Endodermal cell (in vitro differentiated cells): ENCODE results near the gene HOXC11. TPM values are rescaled to one million over a fixed set of nuclear protein-coding genes. Genes with fewer than 3 reads are reported as not detected.

Experiments
- DNase-seq: peaks from one replicate; pipeline ENCODE4 v3.0.0-alpha.2; 2017
- H3K27ac ChIP-seq: 2 replicates; pipeline ENCODE4 v1.5.1; 2013; ENCODE audit warnings: mild to moderate bottlenecking, low read depth, low read length, moderate library complexity
- H3K27me3 ChIP-seq: 2 replicates; pipeline ENCODE4 v1.6.1; 2013; ENCODE audit warnings: mild to moderate bottlenecking, low read length, moderate library complexity; ENCODE audit not compliant: insufficient read depth, control insufficient read depth, poor library complexity, severe bottlenecking
- H3K36me3 ChIP-seq: 2 replicates; pipeline ENCODE4 v1.7.0; 2013; ENCODE audit warnings: mild to moderate bottlenecking, low read length, moderate library complexity; ENCODE audit not compliant: control insufficient read depth, insufficient read depth
- H3K4me1 ChIP-seq: one replicate; pipeline ENCODE4 v1.7.0; 2013; ENCODE audit warnings: low read length; ENCODE audit not compliant: control insufficient read depth, insufficient read depth
- H3K4me3 ChIP-seq: 2 replicates; pipeline ENCODE4 v1.5.1; 2013; ENCODE audit warnings: mild to moderate bottlenecking, low read length, moderate library complexity
- H3K9ac ChIP-seq: 2 replicates; pipeline ENCODE4 v1.6.1; 2013; ENCODE audit warnings: mild to moderate bottlenecking, low read length, moderate library complexity; ENCODE audit not compliant: poor library complexity, severe bottlenecking; ENCODE audit errors: extremely low read depth
- H3K9me3 ChIP-seq: 2 replicates; pipeline ENCODE4 v1.6.1; 2013; ENCODE audit warnings: mild to moderate bottlenecking, low read length, moderate library complexity; ENCODE audit not compliant: control insufficient read depth
- H3K27ac Mint-ChIP-seq: 2 replicates; pipeline ENCODE4 v1.8.0; 2020; ENCODE audit warnings: mixed read lengths
- H3K27me3 Mint-ChIP-seq: 2 replicates; pipeline ENCODE4 v1.8.0; 2021; ENCODE audit warnings: mild to moderate bottlenecking, mixed read lengths; ENCODE audit not compliant: insufficient read depth
- H3K36me3 Mint-ChIP-seq: 2 replicates; pipeline ENCODE4 v1.8.0; 2020; ENCODE audit warnings: low read depth, mixed read lengths
- H3K4me1 Mint-ChIP-seq: 2 replicates; pipeline ENCODE4 v1.8.0; 2020; ENCODE audit warnings: mixed read lengths
- H3K4me3 Mint-ChIP-seq: 2 replicates; pipeline ENCODE4 v1.8.0; 2020; ENCODE audit warnings: mild to moderate bottlenecking, moderate library complexity, mixed read lengths
- H3K9me3 Mint-ChIP-seq: 2 replicates; pipeline ENCODE4 v1.8.0; 2020; ENCODE audit warnings: mild to moderate bottlenecking, mixed read lengths
- WGBS, 2 experiments: methylation state at CpG; one replicate each; pipeline versions ENCODE4 v1.1.5 to v1.1.7; 2013; ENCODE audit warnings: missing lambda C conversion rate in 2 of 2, mixed read lengths in 1 of 2; ENCODE audit not compliant: insufficient coverage in 1 of 2, insufficient read length in 1 of 2; 5-methylcytosine and 5-hydroxymethylcytosine counted together
- total RNA-seq, 2 donors: library from RNA; stranded (reverse); fragmentation: NEBNext Ultra II Directional in 1 of 2; extraction: Animal tissue kit (Norgen Biotek cat#: 25700) in 1 of 2; gene quantifications; 2 replicates in 1 of 2; 3 replicates in 1 of 2; pipeline ENCODE4 v1.2.1, GENCODE V29; 2021
- TF ChIP-seq, protein P1 (sequence below): fragments of 200-600 bp; sonication (generic); conservative IDR thresholded peaks from 2 replicates; pipeline ENCODE4 v1.5.0; 2021; ENCODE audit warnings: antibody characterized with exemption, mild to moderate bottlenecking

Gene HOXC11
- total RNA-seq, 2 donors from 2014 or later: not detected

GRCh38 chr12:54016478-54016964 is 43.6 kb downstream of the HOXC11 start:
- Mint-ChIP-seq H3K4me1 (peaks cover 10% of the 10 kb centered on the region), H3K27me3 (peaks cover 99% of the 10 kb centered on the region), H3K4me3 (no peak overlapping the region), H3K9me3 (peaks cover 3% of the 10 kb centered on the region), H3K27ac (no peak overlapping the region), H3K36me3 (no peaks in the 10 kb centered on the region)
- TF ChIP-seq, protein P1, sequence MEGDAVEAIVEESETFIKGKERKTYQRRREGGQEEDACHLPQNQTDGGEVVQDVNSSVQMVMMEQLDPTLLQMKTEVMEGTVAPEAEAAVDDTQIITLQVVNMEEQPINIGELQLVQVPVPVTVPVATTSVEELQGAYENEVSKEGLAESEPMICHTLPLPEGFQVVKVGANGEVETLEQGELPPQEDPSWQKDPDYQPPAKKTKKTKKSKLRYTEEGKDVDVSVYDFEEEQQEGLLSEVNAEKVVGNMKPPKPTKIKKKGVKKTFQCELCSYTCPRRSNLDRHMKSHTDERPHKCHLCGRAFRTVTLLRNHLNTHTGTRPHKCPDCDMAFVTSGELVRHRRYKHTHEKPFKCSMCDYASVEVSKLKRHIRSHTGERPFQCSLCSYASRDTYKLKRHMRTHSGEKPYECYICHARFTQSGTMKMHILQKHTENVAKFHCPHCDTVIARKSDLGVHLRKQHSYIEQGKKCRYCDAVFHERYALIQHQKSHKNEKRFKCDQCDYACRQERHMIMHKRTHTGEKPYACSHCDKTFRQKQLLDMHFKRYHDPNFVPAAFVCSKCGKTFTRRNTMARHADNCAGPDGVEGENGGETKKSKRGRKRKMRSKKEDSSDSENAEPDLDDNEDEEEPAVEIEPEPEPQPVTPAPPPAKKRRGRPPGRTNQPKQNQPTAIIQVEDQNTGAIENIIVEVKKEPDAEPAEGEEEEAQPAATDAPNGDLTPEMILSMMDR: no peak
- Histone ChIP-seq H3K9me3 (no peaks in the 10 kb centered on the region), H3K4me3 (no peak overlapping the region), H3K4me1 (no peaks in the 10 kb centered on the region), H3K9ac (no peak overlapping the region), H3K27ac (no peak overlapping the region), H3K27me3 (peaks cover 100% of the 10 kb centered on the region), H3K36me3 (no peaks in the 10 kb centered on the region)
- 7 to 8% methylated on average over 15 to 21 of the region's 25 CpGs for WGBS, 2 experiments
- peak; percentile 68 for DNase-seq

- no peaks in the 10 kb centered on the region for H3K36me3 Mint-ChIP-seq
- TF ChIP-seq, protein P1: peak; percentile 16
- DNase-seq: peak; percentile 76
- Histone ChIP-seq H3K9ac (no peak overlapping the region), H3K27me3 (peaks cover 100% of the 10 kb centered on the region), H3K4me3 (peak overlapping the region; percentile 56), H3K9me3 (no peaks in the 10 kb centered on the region), H3K27ac (no peak overlapping the region), H3K36me3 (no peaks in the 10 kb centered on the region), H3K4me1 (no peaks in the 10 kb centered on the region)
- H3K27ac Mint-ChIP-seq: no peak overlapping the region
- H3K4me1 Mint-ChIP-seq: peaks cover 13% of the 10 kb centered on the region
- H3K9me3 Mint-ChIP-seq: peaks cover 3% of the 10 kb centered on the region
- peaks cover 99% of the 10 kb centered on the region for H3K27me3 Mint-ChIP-seq
- WGBS, 2 experiments: 5 to 9% methylated on average over 11 to 21 of the region's 24 CpGs
- peak overlapping the region; percentile 47 for H3K4me3 Mint-ChIP-seq
These were observed 44.3 kb downstream of the HOXC11 start for GRCh38 chr12:54017027-54017788.

DNA sequence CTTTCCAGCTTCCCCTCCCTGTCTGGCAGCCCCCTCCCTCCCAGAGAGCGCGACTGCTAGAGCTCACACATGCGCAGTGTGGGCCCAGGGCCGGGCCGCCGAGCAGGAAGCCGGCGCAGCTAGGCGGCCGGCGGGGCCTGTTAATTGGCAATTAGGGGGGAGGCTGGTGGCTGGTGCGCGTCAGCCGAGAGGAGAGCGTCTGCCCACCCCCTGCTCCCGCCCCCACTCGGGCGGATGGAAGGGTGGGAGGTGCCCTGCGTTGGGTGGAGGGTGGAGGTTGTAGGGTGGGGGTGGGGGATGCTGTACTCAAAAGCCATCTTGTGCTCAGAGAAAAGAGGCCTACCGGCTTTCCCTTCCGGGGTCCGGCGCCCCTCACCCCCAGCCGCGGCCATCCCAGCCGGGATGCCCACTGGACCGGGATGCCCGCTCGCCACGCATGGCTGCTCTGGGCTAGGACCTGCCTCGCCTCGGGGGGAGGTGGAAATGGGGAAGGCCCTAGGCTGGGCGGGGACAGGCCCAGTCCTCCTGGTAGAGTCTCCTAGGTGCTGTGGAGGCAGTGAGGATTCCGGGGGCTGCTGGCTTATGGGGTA is 45.0 kb downstream of the HOXC11 start:
- no peaks in the 10 kb centered on the region for H3K9me3 ChIP-seq
- Mint-ChIP-seq H3K4me3 (peak overlapping the region; percentile 47), H3K4me1 (peaks cover 13% of the 10 kb centered on the region), H3K27me3 (peaks cover 99% of the 10 kb centered on the region), H3K9me3 (peaks cover 3% of the 10 kb centered on the region), H3K27ac (no peak overlapping the region), H3K36me3 (no peaks in the 10 kb centered on the region)
- H3K4me1 ChIP-seq: no peaks in the 10 kb centered on the region
- no peak overlapping the region for H3K9ac ChIP-seq
- no peaks in the 10 kb centered on the region for H3K36me3 ChIP-seq
- peak overlapping the region; percentile 16 for H3K27ac ChIP-seq
- peak; percentile 96 for DNase-seq
- 4% methylated on average over 9 to 34 of the region's 34 CpGs for WGBS, 2 experiments
- TF ChIP-seq, protein P1: no peak
- H3K4me3 ChIP-seq: peak overlapping the region; percentile 56
- H3K27me3 ChIP-seq: peaks cover 100% of the 10 kb centered on the region
